WTC11 (cell line): ENCODE data around the gene ZFHX3.

Source experiments
- ATF3 ChIP-seq: sonication (generic); formaldehyde crosslinking; conservative IDR thresholded peaks from 2 replicates; pipeline ENCODE4 v1.8.1; 2022; ENCODE audit warnings: mild to moderate bottlenecking, missing genetic modification reagents
- CBFB ChIP-seq: sonication (generic); formaldehyde crosslinking; IDR thresholded peaks from 2 replicates; pipeline ENCODE4 v1.8.1; 2022; ENCODE audit warnings: mild to moderate bottlenecking, low read depth, missing genetic modification reagents
- CREB1 ChIP-seq: sonication (generic); formaldehyde crosslinking; IDR thresholded peaks from 2 replicates; pipeline ENCODE4 v1.8.0; 2023; ENCODE audit warnings: mild to moderate bottlenecking, missing genetic modification reagents
- NR3C1 ChIP-seq: sonication (generic); formaldehyde crosslinking; conservative IDR thresholded peaks from 2 replicates; pipeline ENCODE4 v1.8.1; 2023; ENCODE audit warnings: low read depth, mild to moderate bottlenecking, missing genetic modification reagents

DNA sequence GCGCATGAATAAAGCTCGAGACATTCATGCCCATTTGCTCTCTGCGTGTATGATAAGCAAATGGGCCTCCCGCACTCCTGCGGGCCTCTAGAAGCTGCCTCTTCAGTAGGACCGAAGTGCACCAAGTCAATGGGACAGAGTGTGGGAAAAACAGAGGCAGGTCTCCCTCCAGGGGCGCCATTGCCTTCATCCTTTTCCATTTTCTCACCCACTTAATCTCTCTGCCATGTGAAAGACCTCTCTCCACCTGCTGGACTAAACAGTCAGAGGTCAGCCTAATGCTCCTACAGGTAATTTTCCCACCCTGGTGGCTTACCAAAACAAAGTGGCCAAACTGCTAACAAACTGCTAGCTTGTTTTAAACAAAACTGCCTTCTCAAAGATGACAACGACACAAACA, 210.9 kb downstream of the ZFHX3 start:
- TF ChIP-seq ATF3 (CRISPR knock-in tag) (no peak), NR3C1 (CRISPR knock-in tag) (no peak), CBFB (CRISPR knock-in tag) (no peak), CREB1 (CRISPR knock-in tag) (no peak)
